NCI-H510A treated with DMSO at 0.1 percent for 48 hours (cell line): ENCODE data around the gene XRN2.
A peak's percentile ranks its signal among the peaks of the same experiment; 100 is the strongest.
"Not testable (repeated sequence)": the region's sequence is repeated elsewhere in the genome, so short reads cannot be mapped to it uniquely, and the experiment has no call there.

Source experiments
- DNase-seq: peaks from one replicate; lab custom pipeline; 2025; lab: John Stamatoyannopoulos, UW

XRN2 gene

GRCh38 chr20:21389368-21389767 lies 86.2 kb downstream of the XRN2 start:
- no peak for DNase-seq

GRCh38 chr20:21390768-21391167 lies 87.6 kb downstream of the XRN2 start:
- DNase-seq: no peak

- no peak for DNase-seq
These were observed 88.2 kb downstream of the XRN2 start for GRCh38 chr20:21391185-21391971.

GRCh38 chr20:21391972-21392352 lies 88.8 kb downstream of the XRN2 start:
- no peak for DNase-seq

GRCh38 chr20:21393166-21393565 lies 90.0 kb downstream of the XRN2 start:
- no peak for DNase-seq

GRCh38 chr20:21393816-21394519 lies 90.8 kb downstream of the XRN2 start:
- DNase-seq: no peak

- no peak for DNase-seq
These were observed 91.4 kb downstream of the XRN2 start for GRCh38 chr20:21394551-21394950.

GRCh38 chr20:21395051-21395665 lies 92.0 kb downstream of the XRN2 start:
- DNase-seq: no peak

GRCh38 chr20:21395666-21396598 lies 92.8 kb downstream of the XRN2 start:
- peak; percentile 21 for DNase-seq

GRCh38 chr20:21396599-21397340 lies 93.6 kb downstream of the XRN2 start:
- DNase-seq: peak; percentile 21

- DNase-seq: no peak
These were observed 94.4 kb downstream of the XRN2 start, which contains the start of gene NKX2-4 for GRCh38 chr20:21397341-21398108. Gene NKX2-4 (minus strand): TSS chr20:21397526. CDS start chr20:21397399, 127 bp downstream.

GRCh38 chr20:21398109-21399004 lies 95.2 kb downstream of the XRN2 start:
- no peak for DNase-seq

- no peak for DNase-seq
These were observed 95.9 kb downstream of the XRN2 start for GRCh38 chr20:21399005-21399475.

GRCh38 chr20:21411725-21412124 lies 108.6 kb downstream of the XRN2 start:
- no peak for DNase-seq

- not testable (repeated sequence) for DNase-seq
These were observed 110.9 kb downstream of the XRN2 start for GRCh38 chr20:21413996-21414395.

GRCh38 chr20:21419147-21419546 lies 116.0 kb downstream of the XRN2 start:
- DNase-seq: not testable (repeated sequence)

- no peak for DNase-seq
These were observed 118.6 kb downstream of the XRN2 start for GRCh38 chr20:21421601-21422236.

- DNase-seq: not testable (repeated sequence)
These were observed 120.6 kb downstream of the XRN2 start for GRCh38 chr20:21423712-21424111.

GRCh38 chr20:21424846-21425245 lies 121.7 kb downstream of the XRN2 start:
- DNase-seq: no peak
